HepG2 (cell line): ENCODE measurements around the gene PRPSAP1. TPM values are rescaled to one million over a fixed set of nuclear protein-coding genes. Genes with fewer than 3 reads are reported as not detected.
A peak's percentile ranks its signal among the peaks of the same experiment; 100 is the strongest.

Source experiments
- DNMT1 ChIP-seq: sonication (generic); formaldehyde crosslinking; IDR thresholded peaks from 2 replicates; pipeline ENCODE4 v1.5.1; 2020; ENCODE audit warnings: mild to moderate bottlenecking, missing genetic modification reagents
- JUN ChIP-seq: sonication (generic); formaldehyde crosslinking; IDR thresholded peaks from 2 replicates; pipeline ENCODE4 v1.4.0; 2020; ENCODE audit warnings: mild to moderate bottlenecking, missing genetic modification reagents
- NCOR1 ChIP-seq: fragments of 200-600 bp; sonication (generic); IDR thresholded peaks from 2 replicates; pipeline ENCODE4 v1.7.0; 2017; ENCODE audit warnings: antibody characterized with exemption, low read length, borderline replicate concordance
- NR2F2 ChIP-seq: IDR thresholded peaks from 2 replicates; pipeline ENCODE4 v1.6.1; 2012; ENCODE audit warnings: low read depth, inconsistent platforms, borderline replicate concordance
- NR2F6 ChIP-seq, 2 experiments: IDR thresholded peaks; 2 replicates each; pipeline ENCODE4 v1.6.1; 2016; ENCODE audit warnings: antibody characterized with exemption in 1 of 2, mild to moderate bottlenecking in 1 of 2
- RORA ChIP-seq: sonication (generic); formaldehyde crosslinking; IDR thresholded peaks from 2 replicates; pipeline ENCODE4 v1.5.0; 2020; ENCODE audit warnings: mild to moderate bottlenecking, missing genetic modification reagents, moderate library complexity
- U2AF2 ChIP-seq: fragments of 200-400 bp; formaldehyde crosslinking; IDR thresholded peaks from 2 replicates; pipeline ENCODE4 v1.6.1; 2017; ENCODE audit warnings: low read depth, mild to moderate bottlenecking, low read length
- ZMAT3 ChIP-seq: sonication (generic); formaldehyde crosslinking; conservative IDR thresholded peaks from 2 replicates; pipeline ENCODE4 v1.7.0; 2021; ENCODE audit warnings: missing genetic modification reagents
- ZNF382 ChIP-seq: sonication (generic); formaldehyde crosslinking; IDR thresholded peaks from 2 replicates; pipeline ENCODE4 v1.5.0; 2020; ENCODE audit warnings: missing genetic modification reagents, mild to moderate bottlenecking, borderline replicate concordance
- ZNF598 ChIP-seq: sonication (generic); formaldehyde crosslinking; IDR thresholded peaks from 2 replicates; pipeline ENCODE4 v1.5.1; 2020; ENCODE audit warnings: mild to moderate bottlenecking, missing genetic modification reagents, borderline replicate concordance
- polyA plus RNA-seq, 8 experiments: library from polyadenylated mRNA; depleted of rRNA in 3 of 8; stranded (reverse) in 7 of 8; unstranded in 1 of 8; fragments of >200 nt; fragmentation: Illumina TruSeq in 4 of 8; extraction: Trizol in 4 of 8; gene quantifications; 2 replicates each; pipeline versions ENCODE4 v1.2.1 to v1.2.3, GENCODE V29; 2011 to 2016; ENCODE audit warnings: low read depth in 4 of 8, missing spikeins in 1 of 8, mixed read lengths in 1 of 8; ENCODE audit not compliant: insufficient read depth in 1 of 8
- total RNA-seq, 5 experiments: library from RNA; depleted of rRNA; stranded (reverse); fragments of >200 nt; fragmentation: Illumina TruSeq; extraction: Trizol; gene quantifications; 2 replicates each; pipeline ENCODE4 v1.2.3, GENCODE V29; 2016; ENCODE audit warnings: low read depth in 1 of 5
- TF ChIP-seq, protein P1 (sequence below): sonication (generic); formaldehyde crosslinking; IDR thresholded peaks from 2 replicates; pipeline ENCODE4 v1.9.0; 2021; ENCODE audit warnings: mild to moderate bottlenecking, missing genetic modification reagents
- TF ChIP-seq, protein P2 (sequence below): sonication (generic); formaldehyde crosslinking; IDR thresholded peaks from 2 replicates; pipeline ENCODE4 v1.4.0; 2020; ENCODE audit warnings: missing genetic modification reagents, borderline replicate concordance
- TF ChIP-seq, protein P3 (sequence below): sonication (generic); formaldehyde crosslinking; IDR thresholded peaks from 2 replicates; pipeline ENCODE4 v1.9.0; 2021; ENCODE audit warnings: missing genetic modification reagents, mild to moderate bottlenecking, borderline replicate concordance
- TF ChIP-seq, protein P4 (sequence below): sonication (generic); formaldehyde crosslinking; IDR thresholded peaks from 2 replicates; pipeline ENCODE4 v1.4.0; 2020; ENCODE audit warnings: missing genetic modification reagents

Gene PRPSAP1
- total and polyA plus RNA-seq, 2 of the 13 experiments (the other 11 are each of a cell fraction or from before 2014, with no cell fraction given), result 91.1 to 314 TPM

DNA sequence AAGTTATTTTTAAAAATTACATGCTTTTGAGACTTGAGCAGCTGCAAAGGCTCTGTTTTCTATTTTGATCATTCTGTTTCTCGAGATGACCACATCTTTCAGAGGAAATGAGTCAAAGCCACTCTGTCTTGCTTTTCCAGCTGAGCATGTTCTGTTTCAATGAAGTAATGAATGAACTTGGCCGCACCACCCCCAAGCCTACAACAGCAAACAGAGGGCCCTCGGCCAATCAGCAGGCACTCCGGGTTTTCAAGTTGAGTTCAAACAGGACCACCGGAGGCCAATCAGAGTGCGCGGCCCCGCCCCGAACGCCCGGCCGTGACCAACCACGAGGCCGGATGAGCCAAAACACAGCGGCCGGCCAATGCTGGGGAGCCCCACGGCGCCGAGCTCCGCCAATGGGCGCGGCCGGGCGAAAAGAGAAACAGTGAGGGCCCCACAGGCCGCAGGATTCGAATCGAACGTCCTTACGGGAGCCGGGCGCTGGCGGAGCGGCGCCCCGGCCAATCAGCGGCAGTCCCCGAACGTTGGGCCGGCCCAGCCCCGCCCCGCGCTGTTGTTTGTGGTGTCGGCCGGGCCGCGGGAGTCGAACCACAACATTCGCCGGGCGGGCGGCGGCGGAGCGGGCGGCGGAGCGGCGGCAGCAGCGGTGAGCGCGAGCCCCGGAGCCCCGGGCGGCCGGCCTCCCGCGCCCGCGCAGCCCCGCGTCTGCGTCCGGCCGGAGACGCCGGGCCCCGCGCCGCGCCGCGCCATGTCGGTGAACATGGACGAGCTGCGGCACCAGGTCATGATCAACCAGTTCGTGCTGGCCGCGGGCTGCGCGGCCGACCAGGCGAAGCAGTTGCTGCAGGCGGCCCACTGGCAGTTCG, 88.7 kb downstream of the PRPSAP1 start, which contains the start of gene UBALD2 (continued):
- TF ChIP-seq, protein P1, sequence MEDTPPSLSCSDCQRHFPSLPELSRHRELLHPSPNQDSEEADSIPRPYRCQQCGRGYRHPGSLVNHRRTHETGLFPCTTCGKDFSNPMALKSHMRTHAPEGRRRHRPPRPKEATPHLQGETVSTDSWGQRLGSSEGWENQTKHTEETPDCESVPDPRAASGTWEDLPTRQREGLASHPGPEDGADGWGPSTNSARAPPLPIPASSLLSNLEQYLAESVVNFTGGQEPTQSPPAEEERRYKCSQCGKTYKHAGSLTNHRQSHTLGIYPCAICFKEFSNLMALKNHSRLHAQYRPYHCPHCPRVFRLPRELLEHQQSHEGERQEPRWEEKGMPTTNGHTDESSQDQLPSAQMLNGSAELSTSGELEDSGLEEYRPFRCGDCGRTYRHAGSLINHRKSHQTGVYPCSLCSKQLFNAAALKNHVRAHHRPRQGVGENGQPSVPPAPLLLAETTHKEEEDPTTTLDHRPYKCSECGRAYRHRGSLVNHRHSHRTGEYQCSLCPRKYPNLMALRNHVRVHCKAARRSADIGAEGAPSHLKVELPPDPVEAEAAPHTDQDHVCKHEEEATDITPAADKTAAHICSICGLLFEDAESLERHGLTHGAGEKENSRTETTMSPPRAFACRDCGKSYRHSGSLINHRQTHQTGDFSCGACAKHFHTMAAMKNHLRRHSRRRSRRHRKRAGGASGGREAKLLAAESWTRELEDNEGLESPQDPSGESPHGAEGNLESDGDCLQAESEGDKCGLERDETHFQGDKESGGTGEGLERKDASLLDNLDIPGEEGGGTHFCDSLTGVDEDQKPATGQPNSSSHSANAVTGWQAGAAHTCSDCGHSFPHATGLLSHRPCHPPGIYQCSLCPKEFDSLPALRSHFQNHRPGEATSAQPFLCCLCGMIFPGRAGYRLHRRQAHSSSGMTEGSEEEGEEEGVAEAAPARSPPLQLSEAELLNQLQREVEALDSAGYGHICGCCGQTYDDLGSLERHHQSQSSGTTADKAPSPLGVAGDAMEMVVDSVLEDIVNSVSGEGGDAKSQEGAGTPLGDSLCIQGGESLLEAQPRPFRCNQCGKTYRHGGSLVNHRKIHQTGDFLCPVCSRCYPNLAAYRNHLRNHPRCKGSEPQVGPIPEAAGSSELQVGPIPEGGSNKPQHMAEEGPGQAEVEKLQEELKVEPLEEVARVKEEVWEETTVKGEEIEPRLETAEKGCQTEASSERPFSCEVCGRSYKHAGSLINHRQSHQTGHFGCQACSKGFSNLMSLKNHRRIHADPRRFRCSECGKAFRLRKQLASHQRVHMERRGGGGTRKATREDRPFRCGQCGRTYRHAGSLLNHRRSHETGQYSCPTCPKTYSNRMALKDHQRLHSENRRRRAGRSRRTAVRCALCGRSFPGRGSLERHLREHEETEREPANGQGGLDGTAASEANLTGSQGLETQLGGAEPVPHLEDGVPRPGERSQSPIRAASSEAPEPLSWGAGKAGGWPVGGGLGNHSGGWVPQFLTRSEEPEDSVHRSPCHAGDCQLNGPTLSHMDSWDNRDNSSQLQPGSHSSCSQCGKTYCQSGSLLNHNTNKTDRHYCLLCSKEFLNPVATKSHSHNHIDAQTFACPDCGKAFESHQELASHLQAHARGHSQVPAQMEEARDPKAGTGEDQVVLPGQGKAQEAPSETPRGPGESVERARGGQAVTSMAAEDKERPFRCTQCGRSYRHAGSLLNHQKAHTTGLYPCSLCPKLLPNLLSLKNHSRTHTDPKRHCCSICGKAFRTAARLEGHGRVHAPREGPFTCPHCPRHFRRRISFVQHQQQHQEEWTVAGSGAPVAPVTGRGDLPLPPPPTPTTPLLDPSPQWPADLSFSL (CRISPR knock-in tag), result no peak
- TF ChIP-seq JUN (CRISPR knock-in tag) (no peak), U2AF2 (no peak), ZNF382 (no peak), NR2F6 (IDR thresholded peaks at IDR 0.05) (no peak), NR2F6 (CRISPR knock-in tag; IDR thresholded peaks at IDR 0.05) (no peak), ZNF598 (CRISPR knock-in tag) (no peak), RORA (CRISPR knock-in tag) (no peak), DNMT1 (CRISPR knock-in tag) (no peak), ZMAT3 (CRISPR knock-in tag) (no peak), NR2F2 (no peak), NCOR1 (peak; percentile 65; the same call in 1 of the 2 replicates)
- TF ChIP-seq, protein P2, sequence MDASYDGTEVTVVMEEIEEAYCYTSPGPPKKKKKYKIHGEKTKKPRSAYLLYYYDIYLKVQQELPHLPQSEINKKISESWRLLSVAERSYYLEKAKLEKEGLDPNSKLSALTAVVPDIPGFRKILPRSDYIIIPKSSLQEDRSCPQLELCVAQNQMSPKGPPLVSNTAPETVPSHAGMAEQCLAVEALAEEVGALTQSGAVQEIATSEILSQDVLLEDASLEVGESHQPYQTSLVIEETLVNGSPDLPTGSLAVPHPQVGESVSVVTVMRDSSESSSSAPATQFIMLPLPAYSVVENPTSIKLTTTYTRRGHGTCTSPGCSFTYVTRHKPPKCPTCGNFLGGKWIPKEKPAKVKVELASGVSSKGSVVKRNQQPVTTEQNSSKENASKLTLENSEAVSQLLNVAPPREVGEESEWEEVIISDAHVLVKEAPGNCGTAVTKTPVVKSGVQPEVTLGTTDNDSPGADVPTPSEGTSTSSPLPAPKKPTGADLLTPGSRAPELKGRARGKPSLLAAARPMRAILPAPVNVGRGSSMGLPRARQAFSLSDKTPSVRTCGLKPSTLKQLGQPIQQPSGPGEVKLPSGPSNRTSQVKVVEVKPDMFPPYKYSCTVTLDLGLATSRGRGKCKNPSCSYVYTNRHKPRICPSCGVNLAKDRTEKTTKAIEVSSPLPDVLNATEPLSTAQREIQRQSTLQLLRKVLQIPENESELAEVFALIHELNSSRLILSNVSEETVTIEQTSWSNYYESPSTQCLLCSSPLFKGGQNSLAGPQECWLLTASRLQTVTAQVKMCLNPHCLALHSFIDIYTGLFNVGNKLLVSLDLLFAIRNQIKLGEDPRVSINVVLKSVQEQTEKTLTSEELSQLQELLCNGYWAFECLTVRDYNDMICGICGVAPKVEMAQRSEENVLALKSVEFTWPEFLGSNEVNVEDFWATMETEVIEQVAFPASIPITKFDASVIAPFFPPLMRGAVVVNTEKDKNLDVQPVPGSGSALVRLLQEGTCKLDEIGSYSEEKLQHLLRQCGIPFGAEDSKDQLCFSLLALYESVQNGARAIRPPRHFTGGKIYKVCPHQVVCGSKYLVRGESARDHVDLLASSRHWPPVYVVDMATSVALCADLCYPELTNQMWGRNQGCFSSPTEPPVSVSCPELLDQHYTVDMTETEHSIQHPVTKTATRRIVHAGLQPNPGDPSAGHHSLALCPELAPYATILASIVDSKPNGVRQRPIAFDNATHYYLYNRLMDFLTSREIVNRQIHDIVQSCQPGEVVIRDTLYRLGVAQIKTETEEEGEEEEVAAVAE (CRISPR knock-in tag), result peak; percentile 76; the same call in 1 of the 2 replicates
- TF ChIP-seq, protein P3, sequence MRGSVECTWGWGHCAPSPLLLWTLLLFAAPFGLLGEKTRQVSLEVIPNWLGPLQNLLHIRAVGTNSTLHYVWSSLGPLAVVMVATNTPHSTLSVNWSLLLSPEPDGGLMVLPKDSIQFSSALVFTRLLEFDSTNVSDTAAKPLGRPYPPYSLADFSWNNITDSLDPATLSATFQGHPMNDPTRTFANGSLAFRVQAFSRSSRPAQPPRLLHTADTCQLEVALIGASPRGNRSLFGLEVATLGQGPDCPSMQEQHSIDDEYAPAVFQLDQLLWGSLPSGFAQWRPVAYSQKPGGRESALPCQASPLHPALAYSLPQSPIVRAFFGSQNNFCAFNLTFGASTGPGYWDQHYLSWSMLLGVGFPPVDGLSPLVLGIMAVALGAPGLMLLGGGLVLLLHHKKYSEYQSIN, result no peak
- TF ChIP-seq, protein P4, sequence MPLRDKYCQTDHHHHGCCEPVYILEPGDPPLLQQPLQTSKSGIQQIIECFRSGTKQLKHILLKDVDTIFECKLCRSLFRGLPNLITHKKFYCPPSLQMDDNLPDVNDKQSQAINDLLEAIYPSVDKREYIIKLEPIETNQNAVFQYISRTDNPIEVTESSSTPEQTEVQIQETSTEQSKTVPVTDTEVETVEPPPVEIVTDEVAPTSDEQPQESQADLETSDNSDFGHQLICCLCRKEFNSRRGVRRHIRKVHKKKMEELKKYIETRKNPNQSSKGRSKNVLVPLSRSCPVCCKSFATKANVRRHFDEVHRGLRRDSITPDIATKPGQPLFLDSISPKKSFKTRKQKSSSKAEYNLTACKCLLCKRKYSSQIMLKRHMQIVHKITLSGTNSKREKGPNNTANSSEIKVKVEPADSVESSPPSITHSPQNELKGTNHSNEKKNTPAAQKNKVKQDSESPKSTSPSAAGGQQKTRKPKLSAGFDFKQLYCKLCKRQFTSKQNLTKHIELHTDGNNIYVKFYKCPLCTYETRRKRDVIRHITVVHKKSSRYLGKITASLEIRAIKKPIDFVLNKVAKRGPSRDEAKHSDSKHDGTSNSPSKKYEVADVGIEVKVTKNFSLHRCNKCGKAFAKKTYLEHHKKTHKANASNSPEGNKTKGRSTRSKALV (CRISPR knock-in tag), result no peak
